ENCODE data around the gene ZNF710.

ZNF710 gene

DNA sequence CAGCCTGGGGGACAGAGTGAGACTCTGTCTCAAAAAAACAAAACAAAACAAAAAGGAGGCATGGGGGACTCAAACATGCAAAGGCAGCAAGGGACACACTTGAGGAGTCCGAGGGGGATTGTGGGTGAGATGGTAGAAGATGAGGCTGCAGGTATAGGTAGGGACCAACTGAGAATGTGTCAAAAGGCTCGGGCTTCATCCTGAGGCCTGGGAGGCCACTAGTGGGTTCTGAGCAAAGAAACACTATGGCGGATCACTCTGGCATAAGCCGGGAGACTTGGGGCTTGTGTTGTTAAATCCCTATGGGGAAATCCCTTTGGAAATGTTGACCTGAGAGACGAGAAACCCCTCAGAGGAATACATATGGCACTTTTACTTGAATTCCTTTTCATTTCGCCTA is 21.2 kb downstream of the ZNF710 start:
- Histone ChIP-seq H2AFZ (ENCODE audit: low read length) (no peak overlapping the region), H3K9me2 (replicated peaks; ENCODE audit: low read depth, low read length) (no peaks in the 10 kb centered on the region), H3K4me3 (ENCODE audit: low read length, poor library complexity, severe bottlenecking) (no peak overlapping the region), H3K9me3 (ENCODE audit: insufficient read depth, low read depth, low read length) (no peaks in the 10 kb centered on the region), H3K27me3 (ENCODE audit: insufficient read depth, low read length, poor library complexity, severe bottlenecking) (no peaks in the 10 kb centered on the region), H3K4me2 (ENCODE audit: low read depth, low read length, poor library complexity, severe bottlenecking) (no peak overlapping the region), H3K9ac (ENCODE audit: low read depth, low read length, poor library complexity, severe bottlenecking) (no peak overlapping the region), H3K79me2 (ENCODE audit: insufficient read depth, low read length) (peaks cover 38% of the 10 kb centered on the region; the same call in 1 of the 2 replicates), H4K20me1 (ENCODE audit: insufficient read depth, low read length, poor library complexity, severe bottlenecking) (no peaks in the 10 kb centered on the region), H3K36me3 (ENCODE audit: insufficient read depth, low read length) (no peaks in the 10 kb centered on the region), H3F3A (ENCODE audit: low read depth) (no peaks in the 10 kb centered on the region), H3K4me1 (ENCODE audit: insufficient read depth, low read length, poor library complexity, severe bottlenecking) (peaks cover 33% of the 10 kb centered on the region)
- no peak for TF ChIP-seq EZH2phosphoT487 (IDR thresholded peaks at IDR 0.05; ENCODE audit: borderline replicate concordance)
- TF ChIP-seq, protein P1, sequence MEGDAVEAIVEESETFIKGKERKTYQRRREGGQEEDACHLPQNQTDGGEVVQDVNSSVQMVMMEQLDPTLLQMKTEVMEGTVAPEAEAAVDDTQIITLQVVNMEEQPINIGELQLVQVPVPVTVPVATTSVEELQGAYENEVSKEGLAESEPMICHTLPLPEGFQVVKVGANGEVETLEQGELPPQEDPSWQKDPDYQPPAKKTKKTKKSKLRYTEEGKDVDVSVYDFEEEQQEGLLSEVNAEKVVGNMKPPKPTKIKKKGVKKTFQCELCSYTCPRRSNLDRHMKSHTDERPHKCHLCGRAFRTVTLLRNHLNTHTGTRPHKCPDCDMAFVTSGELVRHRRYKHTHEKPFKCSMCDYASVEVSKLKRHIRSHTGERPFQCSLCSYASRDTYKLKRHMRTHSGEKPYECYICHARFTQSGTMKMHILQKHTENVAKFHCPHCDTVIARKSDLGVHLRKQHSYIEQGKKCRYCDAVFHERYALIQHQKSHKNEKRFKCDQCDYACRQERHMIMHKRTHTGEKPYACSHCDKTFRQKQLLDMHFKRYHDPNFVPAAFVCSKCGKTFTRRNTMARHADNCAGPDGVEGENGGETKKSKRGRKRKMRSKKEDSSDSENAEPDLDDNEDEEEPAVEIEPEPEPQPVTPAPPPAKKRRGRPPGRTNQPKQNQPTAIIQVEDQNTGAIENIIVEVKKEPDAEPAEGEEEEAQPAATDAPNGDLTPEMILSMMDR (conservative IDR thresholded peaks at IDR 0.05; ENCODE audit: low read length) = no peak

DNA sequence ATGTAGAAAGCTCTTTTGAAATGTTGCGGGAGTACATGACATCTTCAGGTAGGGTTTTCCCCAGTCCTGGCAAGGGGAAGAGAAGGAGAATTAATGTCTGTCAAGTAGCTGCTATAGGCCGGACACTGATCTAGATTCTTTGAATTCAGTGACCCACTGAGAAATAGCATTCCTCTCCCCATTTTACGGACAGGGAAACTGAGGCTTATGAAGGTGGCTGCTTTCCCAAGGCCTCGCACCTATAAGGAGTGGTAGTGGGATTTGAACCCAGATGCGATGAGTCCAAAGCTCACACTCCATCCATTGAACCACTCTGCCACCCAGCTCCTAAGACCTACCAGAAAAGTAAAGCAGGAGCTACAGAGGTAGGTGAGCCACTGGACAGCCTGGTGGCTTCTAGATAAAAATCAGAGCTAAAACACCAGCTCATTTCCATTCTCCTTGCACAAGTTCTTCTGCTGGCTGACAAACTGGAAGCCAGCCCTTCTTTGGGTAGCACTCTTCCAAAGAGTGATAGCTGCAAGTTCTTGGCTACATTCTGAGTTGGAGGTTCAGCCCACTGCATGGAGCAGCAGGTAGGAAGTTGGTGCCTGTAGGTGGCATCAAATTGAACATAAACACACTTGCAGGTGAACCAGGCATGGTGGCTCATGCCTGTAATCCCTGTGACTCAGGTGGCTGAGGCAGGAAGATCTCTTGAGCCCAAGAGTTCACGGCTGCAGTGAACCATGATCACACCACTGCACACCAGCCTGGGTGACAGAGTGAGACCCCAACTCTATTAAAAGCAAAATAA is 22.0 kb downstream of the ZNF710 start:
- Histone ChIP-seq H3K4me2 (ENCODE audit: low read depth, low read length, poor library complexity, severe bottlenecking) (no peak overlapping the region), H3F3A (ENCODE audit: low read depth) (no peaks in the 10 kb centered on the region), H3K9me2 (replicated peaks; ENCODE audit: low read depth, low read length) (no peaks in the 10 kb centered on the region), H3K79me2 (ENCODE audit: insufficient read depth, low read length) (peaks cover 39% of the 10 kb centered on the region; the same call in 1 of the 2 replicates), H3K4me3 (ENCODE audit: low read length, poor library complexity, severe bottlenecking) (no peak overlapping the region), H3K9ac (ENCODE audit: low read depth, low read length, poor library complexity, severe bottlenecking) (no peak overlapping the region), H3K36me3 (ENCODE audit: insufficient read depth, low read length) (no peaks in the 10 kb centered on the region), H3K4me1 (ENCODE audit: insufficient read depth, low read length, poor library complexity, severe bottlenecking) (peaks cover 33% of the 10 kb centered on the region), H2AFZ (ENCODE audit: low read length) (no peak overlapping the region), H3K9me3 (ENCODE audit: insufficient read depth, low read depth, low read length) (no peaks in the 10 kb centered on the region), H4K20me1 (ENCODE audit: insufficient read depth, low read length, poor library complexity, severe bottlenecking) (no peaks in the 10 kb centered on the region), H3K27me3 (ENCODE audit: insufficient read depth, low read length, poor library complexity, severe bottlenecking) (no peaks in the 10 kb centered on the region)
- TF ChIP-seq, protein P1 (conservative IDR thresholded peaks at IDR 0.05; ENCODE audit: low read length) = no peak
- TF ChIP-seq EZH2phosphoT487 (IDR thresholded peaks at IDR 0.05; ENCODE audit: borderline replicate concordance) = no peak

DNA sequence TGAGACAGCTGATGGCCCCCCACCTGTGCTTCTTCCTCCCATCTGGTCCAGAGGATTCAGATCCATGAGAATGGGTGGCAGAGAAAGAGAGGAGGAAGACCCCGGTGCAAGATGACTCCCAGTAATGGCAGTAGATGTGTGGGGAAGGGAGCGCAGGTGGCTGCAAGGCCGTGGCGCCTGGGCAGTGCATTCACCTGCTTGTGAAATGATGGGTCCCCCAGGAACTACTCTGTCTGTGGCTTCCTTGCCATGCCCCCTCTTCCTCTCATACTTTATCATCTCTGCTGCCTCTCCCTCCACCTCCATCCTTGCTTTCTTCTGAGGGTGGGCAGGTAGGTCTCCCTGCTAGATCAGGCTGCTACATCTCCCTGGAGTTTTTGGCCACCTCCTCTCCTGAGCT is 23.3 kb downstream of the ZNF710 start:
- Histone ChIP-seq H2AFZ (ENCODE audit: low read length) (no peak overlapping the region), H3K9ac (ENCODE audit: low read depth, low read length, poor library complexity, severe bottlenecking) (no peak overlapping the region), H3K4me2 (ENCODE audit: low read depth, low read length, poor library complexity, severe bottlenecking) (no peak overlapping the region), H3K4me3 (ENCODE audit: low read length, poor library complexity, severe bottlenecking) (no peak overlapping the region), H3K4me1 (ENCODE audit: insufficient read depth, low read length, poor library complexity, severe bottlenecking) (peaks cover 33% of the 10 kb centered on the region), H3F3A (ENCODE audit: low read depth) (no peaks in the 10 kb centered on the region), H3K9me3 (ENCODE audit: insufficient read depth, low read depth, low read length) (no peaks in the 10 kb centered on the region; the same call in 1 of the 2 replicates), H4K20me1 (ENCODE audit: insufficient read depth, low read length, poor library complexity, severe bottlenecking) (no peaks in the 10 kb centered on the region), H3K9me2 (replicated peaks; ENCODE audit: low read depth, low read length) (no peaks in the 10 kb centered on the region), H3K79me2 (ENCODE audit: insufficient read depth, low read length) (peaks cover 42% of the 10 kb centered on the region; the same call in 1 of the 2 replicates), H3K36me3 (ENCODE audit: insufficient read depth, low read length) (no peaks in the 10 kb centered on the region), H3K27me3 (ENCODE audit: insufficient read depth, low read length, poor library complexity, severe bottlenecking) (no peaks in the 10 kb centered on the region)
- TF ChIP-seq, protein P1 (conservative IDR thresholded peaks at IDR 0.05; ENCODE audit: low read length) = no peak
- TF ChIP-seq EZH2phosphoT487 (IDR thresholded peaks at IDR 0.05; ENCODE audit: borderline replicate concordance) = no peak
